SK-N-SH (cell line): Measurements from ENCODE around the gene RAB3GAP2. TPM values are rescaled to one million over a fixed set of nuclear protein-coding genes. Genes with fewer than 3 reads are reported as not detected.

Experiments
- CTCF ChIA-PET: fragments of 300-600, 350-600 bp; formaldehyde crosslinking; extraction: SDS; loops from one replicate; lab custom pipeline; 2021; lab: Yijun Ruan, JAX
- POLR2A ChIA-PET: fragments of 350-600 bp; sonication (Branson Sonifier 250); formaldehyde crosslinking; extraction: SDS; loops from one replicate; lab custom pipeline; 2020; ENCODE audit warnings: antibody characterized with exemption, inconsistent platforms; lab: Yijun Ruan, JAX
- DNase-seq: peaks from one replicate; pipeline ENCODE4 v3.0.0; 2012
- H2AFZ ChIP-seq: fragments of 200-600 bp; sonication (generic); 2 replicates; pipeline ENCODE4 v1.8.1; 2016; ENCODE audit warnings: antibody characterized with exemption, mild to moderate bottlenecking, low read depth
- H3F3A ChIP-seq: fragments of 200-600 bp; sonication (generic); replicated peaks from 2 replicates; pipeline ENCODE3; 2016; ENCODE audit warnings: antibody characterized with exemption, mild to moderate bottlenecking; ENCODE audit not compliant: insufficient read depth
- H3K27ac ChIP-seq, 2 experiments: fragments of 200-500 bp in 1 of 2; fragments of 200-600 bp in 1 of 2; sonication (Bioruptor generic) in 1 of 2; sonication (generic), shearing (Covaris generic) in 1 of 2; 2 replicates each; pipeline versions ENCODE4 v1.5.1 to v1.6.1; 2014 to 2016; ENCODE audit warnings: low read depth in 2 of 2, inconsistent platforms in 1 of 2, low read length in 1 of 2, mild to moderate bottlenecking in 1 of 2, mixed read lengths in 1 of 2
- H3K27me3 ChIP-seq: fragments of 200-600 bp; sonication (generic), shearing (Covaris generic); 2 replicates; pipeline ENCODE4 v1.6.1; 2016; ENCODE audit warnings: mixed run types; ENCODE audit not compliant: insufficient read depth
- H3K36me3 ChIP-seq, 2 experiments: fragments of 200-500 bp in 1 of 2; fragments of 200-600 bp in 1 of 2; sonication (Bioruptor generic) in 1 of 2; sonication (generic) in 1 of 2; replicated peaks in 1 of 2; 2 replicates each; pipeline versions ENCODE3 to v1.5.1; 2014 to 2016; ENCODE audit warnings: low read length in 1 of 2, mild to moderate bottlenecking in 1 of 2; ENCODE audit not compliant: insufficient read depth in 2 of 2, control insufficient read depth in 1 of 2
- H3K4me1 ChIP-seq, 2 experiments: fragments of 200-500 bp in 1 of 2; fragments of 200-600 bp in 1 of 2; sonication (Bioruptor generic) in 1 of 2; sonication (generic), shearing (Covaris generic) in 1 of 2; 2 replicates each; pipeline versions ENCODE4 v1.5.1 to v1.6.1; 2014 to 2016; ENCODE audit warnings: low read depth in 1 of 2, low read length in 1 of 2, mixed run types in 1 of 2; ENCODE audit not compliant: insufficient read depth in 2 of 2, control insufficient read depth in 1 of 2
- H3K4me2 ChIP-seq: fragments of 200-600 bp; sonication (generic), shearing (Covaris generic); 2 replicates; pipeline ENCODE4 v1.6.1; 2017; ENCODE audit warnings: mixed run types
- H3K4me3 ChIP-seq, 2 experiments: fragments of 200-500 bp in 1 of 2; fragments of 200-600 bp in 1 of 2; sonication (Bioruptor generic) in 1 of 2; sonication (generic), shearing (Covaris generic) in 1 of 2; 2 replicates each; pipeline versions ENCODE4 v1.5.1 to v1.8.1; 2014 to 2016; ENCODE audit warnings: low read depth in 2 of 2, inconsistent platforms in 1 of 2, low read length in 1 of 2, mild to moderate bottlenecking in 1 of 2, mixed read lengths in 1 of 2, moderate library complexity in 1 of 2
- H3K79me2 ChIP-seq: fragments of 200-600 bp; sonication (generic); 2 replicates; pipeline ENCODE4 v1.8.1; 2017; ENCODE audit warnings: mild to moderate bottlenecking; ENCODE audit not compliant: insufficient read depth
- H3K9ac ChIP-seq: fragments of 200-600 bp; sonication (generic); 2 replicates; pipeline ENCODE4 v1.6.1; 2017; ENCODE audit warnings: mixed run types
- H3K9me2 ChIP-seq: fragments of 200-600 bp; sonication (generic); 2 replicates; pipeline ENCODE4 v1.6.1; 2017; ENCODE audit warnings: mixed run types
- H3K9me3 ChIP-seq: fragments of 200-600 bp; sonication (generic); 2 replicates; pipeline ENCODE4 v1.6.1; 2017; ENCODE audit warnings: mixed run types, mild to moderate bottlenecking, moderate library complexity
- H4K20me1 ChIP-seq: fragments of 200-600 bp; sonication (generic); 2 replicates; pipeline ENCODE4 v1.6.1; 2017; ENCODE audit warnings: mild to moderate bottlenecking, mixed run types; ENCODE audit not compliant: insufficient read depth
- ELF1 ChIP-seq: IDR thresholded peaks from 2 replicates; pipeline ENCODE4 v1.4.0; 2012
- EZH2phosphoT487 ChIP-seq: fragments of 200-600 bp; sonication (generic); IDR thresholded peaks from 2 replicates; pipeline ENCODE4 v1.6.1; 2017; ENCODE audit warnings: low read depth, mixed run types, mild to moderate bottlenecking, antibody characterized with exemption, moderate library complexity, borderline replicate concordance
- FOSL2 ChIP-seq: IDR thresholded peaks from 2 replicates; pipeline ENCODE4 v1.4.0; 2012; ENCODE audit warnings: low read depth, mild to moderate bottlenecking, moderate library complexity, borderline replicate concordance
- GABPA ChIP-seq: IDR thresholded peaks from 2 replicates; pipeline ENCODE4 v1.4.0; 2012; ENCODE audit warnings: low read depth, mild to moderate bottlenecking
- MXI1 ChIP-seq: IDR thresholded peaks from 2 replicates; pipeline ENCODE4 v1.6.1; 2012; ENCODE audit warnings: mild to moderate bottlenecking, low read depth, low read length, improper control_type of control experiment
- PBX3 ChIP-seq: IDR thresholded peaks from 2 replicates; pipeline ENCODE4; 2012
- POLR2AphosphoS5 ChIP-seq: IDR thresholded peaks from 2 replicates; pipeline ENCODE4 v1.6.1; 2012; ENCODE audit warnings: low read depth, low read length
- REST ChIP-seq: IDR thresholded peaks from 2 replicates; pipeline ENCODE4 v1.6.1; 2012; ENCODE audit warnings: mild to moderate bottlenecking, low read depth, low read length, moderate library complexity
- RFX5 ChIP-seq: IDR thresholded peaks from 2 replicates; pipeline ENCODE4 v1.6.1; 2012; ENCODE audit warnings: mild to moderate bottlenecking, improper control_type of control experiment, low read length
- USF1 ChIP-seq: IDR thresholded peaks from 2 replicates; pipeline ENCODE4 v1.4.0; 2012; ENCODE audit warnings: low read depth, borderline replicate concordance
- YY1 ChIP-seq: IDR thresholded peaks from 2 replicates; pipeline ENCODE4 v1.4.0; 2012; ENCODE audit warnings: low read depth, mild to moderate bottlenecking
- WGBS: methylation state at CpG from one replicate; pipeline ENCODE4 v1.1.6; 2017; ENCODE audit warnings: low lambda C conversion rate; 5-methylcytosine and 5-hydroxymethylcytosine counted together
- polyA plus RNA-seq, 3 experiments: library from polyadenylated mRNA; depleted of rRNA; stranded (reverse); fragments of >200 nt; gene quantifications; 2 replicates each; pipeline ENCODE4 v1.2.3, GENCODE V29; 2012
- TF ChIP-seq, protein P1 (sequence below): fragments of 150-350 bp; IDR thresholded peaks from 2 replicates; pipeline ENCODE4 v1.6.1; 2017; ENCODE audit warnings: antibody characterized with exemption, low read length, low read depth, borderline replicate concordance
- TF ChIP-seq, protein P2 (sequence below): fragments of 150-350 bp; IDR thresholded peaks from 2 replicates; pipeline ENCODE4 v1.6.1; 2016; ENCODE audit warnings: mild to moderate bottlenecking, low read depth, low read length

Gene RAB3GAP2
- polyA plus RNA-seq, 1 of the 3 experiments (the other 2 are of a cell fraction): 9.3 TPM

DNA sequence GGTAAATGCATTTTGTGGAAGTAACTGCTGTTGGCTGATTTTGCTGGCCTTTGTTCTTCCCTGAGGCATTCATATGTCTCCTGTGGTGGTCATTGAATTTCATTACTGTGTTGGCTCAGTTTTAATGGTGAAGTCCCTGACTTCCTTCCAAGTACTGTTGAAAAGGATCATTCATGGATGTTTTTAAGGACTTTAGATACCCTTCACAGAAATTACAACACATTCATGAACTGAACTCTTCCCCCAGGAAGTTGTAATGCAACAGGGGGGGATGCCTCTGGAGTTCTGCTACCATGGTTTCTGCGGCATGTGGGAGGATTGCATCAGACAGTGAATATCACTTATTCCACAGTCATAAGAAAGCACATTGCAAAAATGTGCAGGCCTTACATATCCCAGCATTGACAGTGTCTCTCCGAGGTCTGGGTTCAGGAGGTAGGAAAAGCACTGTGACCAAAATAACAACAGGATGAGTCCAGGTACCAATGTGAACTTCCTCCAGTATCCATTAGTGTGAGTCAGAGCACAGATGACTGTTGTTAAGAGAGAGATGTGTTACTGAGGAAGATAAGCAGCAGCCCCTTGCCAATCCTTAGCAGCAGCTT is 2.1 kb upstream of the RAB3GAP2 start:
- Histone ChIP-seq H3K4me3 (no peak overlapping the region), H3K9ac (no peak overlapping the region), H3F3A (peaks cover 4% of the 10 kb centered on the region), H3K27ac (no peak overlapping the region), H2AFZ (peak overlapping the region; percentile 94; the same call in 1 of the 2 replicates), H3K9me2 (no peaks in the 10 kb centered on the region), H3K79me2 (peaks cover 28% of the 10 kb centered on the region), H3K4me1 (peaks cover 11% of the 10 kb centered on the region in 2 experiments; a peak in 3 of 4 replicates), H3K4me2 (no peak overlapping the region), H3K9me3 (no peaks in the 10 kb centered on the region), H4K20me1 (peaks cover 2% of the 10 kb centered on the region; the same call in 1 of the 2 replicates), H3K27me3 (no peaks in the 10 kb centered on the region), H3K36me3 (peaks cover 0 to under 1% of the 10 kb centered on the region in 2 experiments)
- TF ChIP-seq PBX3 (no peak), YY1 (no peak), POLR2AphosphoS5 (no peak), GABPA (no peak), RFX5 (no peak), MXI1 (no peak), ELF1 (no peak), FOSL2 (no peak), EZH2phosphoT487 (no peak), USF1 (no peak), REST (no peak)
- TF ChIP-seq, protein P1, sequence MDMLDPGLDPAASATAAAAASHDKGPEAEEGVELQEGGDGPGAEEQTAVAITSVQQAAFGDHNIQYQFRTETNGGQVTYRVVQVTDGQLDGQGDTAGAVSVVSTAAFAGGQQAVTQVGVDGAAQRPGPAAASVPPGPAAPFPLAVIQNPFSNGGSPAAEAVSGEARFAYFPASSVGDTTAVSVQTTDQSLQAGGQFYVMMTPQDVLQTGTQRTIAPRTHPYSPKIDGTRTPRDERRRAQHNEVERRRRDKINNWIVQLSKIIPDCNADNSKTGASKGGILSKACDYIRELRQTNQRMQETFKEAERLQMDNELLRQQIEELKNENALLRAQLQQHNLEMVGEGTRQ: no peak
- TF ChIP-seq, protein P2, sequence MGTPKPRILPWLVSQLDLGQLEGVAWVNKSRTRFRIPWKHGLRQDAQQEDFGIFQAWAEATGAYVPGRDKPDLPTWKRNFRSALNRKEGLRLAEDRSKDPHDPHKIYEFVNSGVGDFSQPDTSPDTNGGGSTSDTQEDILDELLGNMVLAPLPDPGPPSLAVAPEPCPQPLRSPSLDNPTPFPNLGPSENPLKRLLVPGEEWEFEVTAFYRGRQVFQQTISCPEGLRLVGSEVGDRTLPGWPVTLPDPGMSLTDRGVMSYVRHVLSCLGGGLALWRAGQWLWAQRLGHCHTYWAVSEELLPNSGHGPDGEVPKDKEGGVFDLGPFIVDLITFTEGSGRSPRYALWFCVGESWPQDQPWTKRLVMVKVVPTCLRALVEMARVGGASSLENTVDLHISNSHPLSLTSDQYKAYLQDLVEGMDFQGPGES: no peak
- no peak for DNase-seq
- 92% methylated on average over 2 of the region's 2 CpGs for WGBS
- CTCF ChIA-PET: interaction anchor here (1.6 kb wide), 1 partner anchor 9 kb away, joined by 4 read pairs; no protein-coding TSS in a partner anchor
- POLR2A ChIA-PET: no interaction called here
